Neuronal stem cell (in vitro differentiated cells): Measurements from ENCODE around the gene KAT2B.

Experiments
- DNase-seq: peaks from one replicate; pipeline ENCODE4 v3.0.0-alpha.2; 2013; ENCODE audit warnings: low spot score
- H2AFZ ChIP-seq: one replicate; pipeline ENCODE4 v1.6.1; 2013; ENCODE audit warnings: mild to moderate bottlenecking, low read length, inconsistent platforms
- H2AK5ac ChIP-seq: 2 replicates; pipeline ENCODE4 v1.6.1; 2013; ENCODE audit warnings: low read depth, mild to moderate bottlenecking, inconsistent platforms, low read length, moderate library complexity, mixed read lengths
- H2BK120ac ChIP-seq: 2 replicates; pipeline ENCODE4 v1.6.1; 2013; ENCODE audit warnings: low read depth, mild to moderate bottlenecking, inconsistent platforms, low read length, moderate library complexity, mixed read lengths
- H2BK12ac ChIP-seq: one replicate; pipeline ENCODE4 v1.6.1; 2013; ENCODE audit warnings: low read length, inconsistent platforms
- H2BK15ac ChIP-seq: 2 replicates; pipeline ENCODE4 v1.6.1; 2013; ENCODE audit warnings: mild to moderate bottlenecking, low read length, inconsistent platforms, mixed read lengths
- H2BK5ac ChIP-seq: one replicate; pipeline ENCODE4 v1.6.1; 2013; ENCODE audit warnings: inconsistent platforms, mild to moderate bottlenecking, low read length, moderate library complexity
- H3K14ac ChIP-seq: one replicate; pipeline ENCODE4 v1.6.1; 2013; ENCODE audit warnings: low read length, inconsistent platforms
- H3K18ac ChIP-seq: 2 replicates; pipeline ENCODE4 v1.6.1; 2013; ENCODE audit warnings: low read length, inconsistent platforms
- H3K23ac ChIP-seq: 2 replicates; pipeline ENCODE4 v1.6.1; 2013; ENCODE audit warnings: low read depth, mild to moderate bottlenecking, mixed read lengths, low read length, inconsistent platforms; ENCODE audit not compliant: poor library complexity
- H3K27ac ChIP-seq: replicated peaks from 3 replicates; pipeline ENCODE4 v1.5.1; 2013; ENCODE audit warnings: low read length, inconsistent platforms
- H3K27me3 ChIP-seq, 3 experiments: 2 replicates each; pipeline ENCODE4 v1.6.1; 2013; ENCODE audit warnings: low read length in 3 of 3, mild to moderate bottlenecking in 2 of 3, inconsistent platforms in 1 of 3, low read depth in 1 of 3, mixed read lengths in 1 of 3, moderate library complexity in 1 of 3; ENCODE audit not compliant: control insufficient read depth in 3 of 3, insufficient read depth in 3 of 3
- H3K36me3 ChIP-seq, 2 donors: replicated peaks in 1 of 2; 2 replicates each; pipeline ENCODE4 v1.6.1; 2013; ENCODE audit warnings: low read length in 2 of 2; ENCODE audit not compliant: control insufficient read depth in 2 of 2, insufficient read depth in 2 of 2
- H3K4ac ChIP-seq: 2 replicates; pipeline ENCODE4 v1.6.1; 2013; ENCODE audit warnings: inconsistent platforms, mild to moderate bottlenecking, low read length, moderate library complexity
- H3K4me1 ChIP-seq, 2 donors: 1 replicate in 1 of 2; 2 replicates in 1 of 2; pipeline ENCODE4 v1.6.1; 2013; ENCODE audit warnings: low read length in 2 of 2, low read depth in 1 of 2; ENCODE audit not compliant: control insufficient read depth in 2 of 2, insufficient read depth in 1 of 2
- H3K4me2 ChIP-seq: one replicate; pipeline ENCODE4 v1.6.1; 2013; ENCODE audit warnings: mild to moderate bottlenecking, low read length, inconsistent platforms; ENCODE audit not compliant: insufficient read depth, poor library complexity, severe bottlenecking
- H3K4me3 ChIP-seq, 2 donors: 2 replicates each; pipeline ENCODE4 v1.5.1; 2013; ENCODE audit warnings: low read length in 2 of 2, mild to moderate bottlenecking in 2 of 2, inconsistent platforms in 1 of 2, moderate library complexity in 1 of 2
- H3K79me1 ChIP-seq: one replicate; pipeline ENCODE4 v1.6.1; 2013; ENCODE audit warnings: low read depth, mild to moderate bottlenecking, inconsistent platforms, low read length, moderate library complexity
- H3K9ac ChIP-seq: one replicate; pipeline ENCODE4 v1.6.1; 2013; ENCODE audit warnings: mild to moderate bottlenecking, low read depth, low read length, inconsistent platforms; ENCODE audit not compliant: poor library complexity
- H3K9me3 ChIP-seq, 2 donors: replicated peaks in 1 of 2; 2 replicates each; pipeline versions ENCODE3 to v1.6.1; 2013; ENCODE audit warnings: low read length in 2 of 2, mild to moderate bottlenecking in 2 of 2, inconsistent platforms in 1 of 2, low read depth in 1 of 2, mixed read lengths in 1 of 2, moderate library complexity in 1 of 2; ENCODE audit not compliant: control insufficient read depth in 2 of 2, insufficient read depth in 1 of 2
- H4K8ac ChIP-seq: one replicate; pipeline ENCODE4 v1.6.1; 2013; ENCODE audit warnings: low read depth, mild to moderate bottlenecking, inconsistent platforms, low read length, moderate library complexity
- H4K91ac ChIP-seq: one replicate; pipeline ENCODE4 v1.6.1; 2013; ENCODE audit warnings: low read length, low read depth, mild to moderate bottlenecking, inconsistent platforms; ENCODE audit not compliant: poor library complexity
- WGBS, 2 donors: extraction: QIAGEN DNeasy Blood & Tissue Kit; methylation state at CpG; one replicate each; pipeline ENCODE4 v1.1.7; 2013; ENCODE audit warnings: missing lambda C conversion rate in 2 of 2, mixed read lengths in 1 of 2; ENCODE audit not compliant: insufficient read length in 2 of 2, insufficient replicate concordance in 1 of 2; ENCODE audit errors: extremely low coverage in 2 of 2; 5-methylcytosine and 5-hydroxymethylcytosine counted together

KAT2B gene

GRCh38 chr3:20071175-20071574 lies 30.9 kb downstream of the KAT2B start:
- Histone ChIP-seq H2BK5ac (no peak overlapping the region), H3K36me3 (no peaks in the 10 kb centered on the region), H3K4me1 (peaks cover 8 to 9% of the 10 kb centered on the region in 2 donors), H2AFZ (no peak overlapping the region), H2BK120ac (no peak overlapping the region), H3K4me3 (no peak overlapping the region), H3K9me3 (no peaks in the 10 kb centered on the region), H3K14ac (no peak overlapping the region), H3K79me1 (no peaks in the 10 kb centered on the region), H3K4ac (no peak overlapping the region), H4K8ac (no peak overlapping the region), H3K4me2 (no peak overlapping the region), H2BK12ac (no peak overlapping the region), H3K27ac (no peak overlapping the region), H3K27me3 (no peaks in the 10 kb centered on the region), H4K91ac (no peak overlapping the region), H2AK5ac (no peak overlapping the region), H3K9ac (no peak overlapping the region), H3K18ac (no peak overlapping the region), H2BK15ac (no peak overlapping the region), H3K23ac (no peak overlapping the region)
- no peak for DNase-seq
- no CpG with 5 or more reads among the region's 2 CpGs for WGBS, 2 donors

DNA sequence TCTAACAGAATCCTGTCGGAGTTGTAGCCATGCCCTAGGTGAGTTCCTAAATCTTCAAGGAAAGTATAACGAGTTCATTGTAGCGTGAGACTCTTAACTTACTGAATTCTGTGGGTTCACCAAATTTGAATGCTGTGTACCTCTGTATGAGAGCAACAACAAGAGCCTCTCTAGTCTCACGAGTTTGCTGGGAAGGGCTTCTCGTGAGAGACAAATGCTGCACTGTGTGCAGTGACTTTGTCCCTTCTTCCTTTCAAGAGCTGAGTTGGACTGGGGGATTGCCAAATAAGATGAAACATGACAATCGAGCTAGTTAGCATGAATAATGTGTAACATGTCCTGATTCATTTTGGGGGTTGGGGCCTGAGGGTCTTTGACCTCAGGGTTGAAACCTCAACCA lies 32.2 kb downstream of the KAT2B start:
- no peak overlapping the region for H3K4ac ChIP-seq
- no peak overlapping the region for H3K23ac ChIP-seq
- H3K14ac ChIP-seq = no peak overlapping the region
- no peak overlapping the region for H2BK15ac ChIP-seq
- no peak overlapping the region for H2BK120ac ChIP-seq
- no peak overlapping the region for H3K9ac ChIP-seq
- no peak overlapping the region for H2BK12ac ChIP-seq
- H3K4me3 ChIP-seq = no peak overlapping the region
- no peaks in the 10 kb centered on the region for H3K9me3 ChIP-seq
- no peak overlapping the region for H4K91ac ChIP-seq
- H2BK5ac ChIP-seq = no peak overlapping the region
- H3K18ac ChIP-seq = no peak overlapping the region
- peaks cover 4 to 9% of the 10 kb centered on the region in 2 donors for H3K4me1 ChIP-seq
- H3K79me1 ChIP-seq = no peaks in the 10 kb centered on the region
- no peaks in the 10 kb centered on the region for H3K27me3 ChIP-seq
- H4K8ac ChIP-seq = no peak overlapping the region
- H2AK5ac ChIP-seq = no peak overlapping the region
- no CpG with 5 or more reads among the region's 6 CpGs for WGBS, 2 donors
- H3K36me3 ChIP-seq = no peaks in the 10 kb centered on the region
- DNase-seq = no peak
- no peak overlapping the region for H3K4me2 ChIP-seq
- peak overlapping the region; percentile 67 for H2AFZ ChIP-seq
- peak overlapping the region; percentile 5 for H3K27ac ChIP-seq

DNA sequence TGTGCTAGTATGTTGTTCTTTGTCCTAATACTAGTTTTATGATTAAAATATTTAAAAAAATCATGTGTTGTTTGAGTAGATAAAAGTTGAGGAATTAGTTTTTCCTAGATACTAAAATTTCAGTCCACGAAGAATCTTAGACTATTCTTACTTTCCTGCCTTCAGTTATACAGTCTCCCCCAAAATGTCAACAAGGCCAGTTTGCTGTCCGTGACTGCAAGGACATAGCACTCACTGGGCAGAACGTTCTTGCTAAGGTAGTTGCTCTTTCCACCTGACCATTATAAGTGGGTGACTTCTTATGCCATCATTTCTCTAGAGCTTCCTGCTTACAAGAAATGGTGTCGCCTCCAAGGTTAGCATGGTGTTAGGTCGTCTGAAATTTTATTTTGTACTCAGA lies 32.8 kb downstream of the KAT2B start:
- H3K79me1 ChIP-seq = no peaks in the 10 kb centered on the region
- no peak overlapping the region for H4K91ac ChIP-seq
- no peak overlapping the region for H3K27ac ChIP-seq
- H2BK5ac ChIP-seq = no peak overlapping the region
- H3K9ac ChIP-seq = no peak overlapping the region
- H2AFZ ChIP-seq = no peak overlapping the region
- H3K14ac ChIP-seq = no peak overlapping the region
- H3K27me3 ChIP-seq = no peaks in the 10 kb centered on the region
- DNase-seq = no peak
- H2BK12ac ChIP-seq = no peak overlapping the region
- no peaks in the 10 kb centered on the region for H3K36me3 ChIP-seq
- no peak overlapping the region for H3K23ac ChIP-seq
- no peak overlapping the region for H3K4me3 ChIP-seq
- no CpG with 5 or more reads among the region's 5 CpGs for WGBS, 2 donors
- H3K4me1 ChIP-seq = peaks cover 4 to 11% of the 10 kb centered on the region in 2 donors
- no peaks in the 10 kb centered on the region for H3K9me3 ChIP-seq
- H2BK15ac ChIP-seq = no peak overlapping the region
- no peak overlapping the region for H3K4me2 ChIP-seq
- no peak overlapping the region for H3K4ac ChIP-seq
- no peak overlapping the region for H2AK5ac ChIP-seq
- no peak overlapping the region for H3K18ac ChIP-seq
- H4K8ac ChIP-seq = no peak overlapping the region
- H2BK120ac ChIP-seq = no peak overlapping the region

GRCh38 chr3:20073683-20074082 lies 33.4 kb downstream of the KAT2B start:
- H3K18ac ChIP-seq = no peak overlapping the region

More at GRCh38 chr3:20073683-20074082, 33.4 kb downstream of the KAT2B start:
- no peak overlapping the region for H4K91ac ChIP-seq
- H3K9ac ChIP-seq = no peak overlapping the region
- H2BK15ac ChIP-seq = no peak overlapping the region
- no CpG with 5 or more reads among the region's 4 CpGs for WGBS, 2 donors
- no peak overlapping the region for H2AK5ac ChIP-seq
- no peak overlapping the region for H3K27ac ChIP-seq
- no peak for DNase-seq
- H3K4me2 ChIP-seq = no peak overlapping the region
- no peak overlapping the region for H3K14ac ChIP-seq
- H3K36me3 ChIP-seq = no peaks in the 10 kb centered on the region
- no peak overlapping the region for H2BK120ac ChIP-seq
- no peak overlapping the region for H4K8ac ChIP-seq
- H3K9me3 ChIP-seq = no peaks in the 10 kb centered on the region
- no peak overlapping the region for H3K4ac ChIP-seq
- H3K79me1 ChIP-seq = no peaks in the 10 kb centered on the region
- no peaks in the 10 kb centered on the region for H3K27me3 ChIP-seq
- no peak overlapping the region for H2BK5ac ChIP-seq
- peaks cover 4 to 11% of the 10 kb centered on the region in 2 donors for H3K4me1 ChIP-seq
- H2AFZ ChIP-seq = no peak overlapping the region
- H2BK12ac ChIP-seq = no peak overlapping the region
- H3K4me3 ChIP-seq = no peak overlapping the region
- no peak overlapping the region for H3K23ac ChIP-seq
